OCI-LY7 (cell line): ENCODE measurements around the gene CAMK2B.

Source experiments
- EZH2phosphoT487 ChIP-seq: fragments of 200-600 bp; sonication (generic); IDR thresholded peaks from 2 replicates; pipeline ENCODE4 v1.6.1; 2018; ENCODE audit warnings: low read depth, borderline replicate concordance, mild to moderate bottlenecking, mixed run types, antibody characterized with exemption, low read length, moderate library complexity, mixed read lengths
- TF ChIP-seq, protein P1 (sequence below): fragments of 200-600 bp; sonication (generic); conservative IDR thresholded peaks from 2 replicates; pipeline ENCODE4 v1.5.1; 2014; ENCODE audit warnings: mild to moderate bottlenecking, antibody characterized with exemption, low read length, moderate library complexity, mixed read lengths

DNA sequence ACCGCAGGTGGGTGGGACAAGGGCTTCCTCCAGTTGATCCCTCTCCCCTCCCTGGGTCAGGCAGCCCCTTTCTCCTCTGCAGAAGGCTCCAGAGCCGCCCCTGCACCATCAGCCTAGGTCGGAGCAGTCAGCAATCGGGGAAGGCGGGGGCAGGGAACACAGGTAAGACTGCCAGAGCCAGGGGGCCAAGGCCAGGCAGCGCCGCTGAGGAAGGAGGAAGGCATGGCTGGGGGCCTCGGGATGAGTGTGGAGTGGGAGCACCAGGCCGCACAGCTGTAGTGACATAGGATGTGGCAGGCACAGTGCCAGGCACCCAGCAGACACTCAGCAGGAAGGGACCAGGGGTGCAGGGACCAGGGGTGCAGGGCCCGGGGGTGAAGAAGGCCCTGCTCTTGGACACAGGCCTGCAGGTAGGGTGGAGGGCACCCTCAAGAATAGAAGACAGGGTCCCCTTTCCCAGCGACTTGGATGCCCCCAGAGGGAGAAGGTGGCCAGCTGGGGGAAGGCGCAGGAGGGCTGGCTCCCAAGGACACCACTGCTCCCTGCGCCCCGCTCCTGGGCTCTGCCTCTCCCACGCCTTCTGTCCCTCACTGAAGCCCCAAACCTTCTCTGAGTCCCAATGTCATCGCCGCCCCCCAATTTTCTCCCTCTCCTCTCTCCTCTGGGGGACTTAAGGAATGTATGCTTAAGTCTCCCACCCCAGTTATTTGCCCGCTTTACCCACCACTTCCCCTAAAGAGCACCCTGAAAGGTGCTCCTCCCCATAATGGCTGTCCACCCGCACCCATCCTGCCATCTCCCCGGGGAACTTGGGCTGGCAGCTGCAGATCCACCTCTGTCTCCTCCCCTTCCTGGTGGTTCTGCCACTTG is 38.5 kb downstream of the CAMK2B start:
- no peak for TF ChIP-seq EZH2phosphoT487
- TF ChIP-seq, protein P1, sequence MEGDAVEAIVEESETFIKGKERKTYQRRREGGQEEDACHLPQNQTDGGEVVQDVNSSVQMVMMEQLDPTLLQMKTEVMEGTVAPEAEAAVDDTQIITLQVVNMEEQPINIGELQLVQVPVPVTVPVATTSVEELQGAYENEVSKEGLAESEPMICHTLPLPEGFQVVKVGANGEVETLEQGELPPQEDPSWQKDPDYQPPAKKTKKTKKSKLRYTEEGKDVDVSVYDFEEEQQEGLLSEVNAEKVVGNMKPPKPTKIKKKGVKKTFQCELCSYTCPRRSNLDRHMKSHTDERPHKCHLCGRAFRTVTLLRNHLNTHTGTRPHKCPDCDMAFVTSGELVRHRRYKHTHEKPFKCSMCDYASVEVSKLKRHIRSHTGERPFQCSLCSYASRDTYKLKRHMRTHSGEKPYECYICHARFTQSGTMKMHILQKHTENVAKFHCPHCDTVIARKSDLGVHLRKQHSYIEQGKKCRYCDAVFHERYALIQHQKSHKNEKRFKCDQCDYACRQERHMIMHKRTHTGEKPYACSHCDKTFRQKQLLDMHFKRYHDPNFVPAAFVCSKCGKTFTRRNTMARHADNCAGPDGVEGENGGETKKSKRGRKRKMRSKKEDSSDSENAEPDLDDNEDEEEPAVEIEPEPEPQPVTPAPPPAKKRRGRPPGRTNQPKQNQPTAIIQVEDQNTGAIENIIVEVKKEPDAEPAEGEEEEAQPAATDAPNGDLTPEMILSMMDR = no peak
